Mucosa of gallbladder (tissue), 1 donor: ENCODE measurements around the gene TTC9B. TPM values are rescaled to one million over a fixed set of nuclear protein-coding genes. Genes with fewer than 3 reads are reported as not detected.
"Not testable (repeated sequence)": the region's sequence is repeated elsewhere in the genome, so short reads cannot be mapped to it uniquely, and the experiment has no call there.

Source experiments
- DNase-seq: peaks from one replicate; pipeline ENCODE4 v3.0.0-alpha.2; 2020; ENCODE audit warnings: low spot score
- total RNA-seq: library from RNA; stranded (reverse); gene quantifications from one replicate; pipeline ENCODE4 v1.2.1, GENCODE V29; 2021
- donor health status: DM: no; HTN: no; CAD: no.

The TTC9B gene
- total RNA-seq, 1 donor from 2014 or later: not detected

DNA sequence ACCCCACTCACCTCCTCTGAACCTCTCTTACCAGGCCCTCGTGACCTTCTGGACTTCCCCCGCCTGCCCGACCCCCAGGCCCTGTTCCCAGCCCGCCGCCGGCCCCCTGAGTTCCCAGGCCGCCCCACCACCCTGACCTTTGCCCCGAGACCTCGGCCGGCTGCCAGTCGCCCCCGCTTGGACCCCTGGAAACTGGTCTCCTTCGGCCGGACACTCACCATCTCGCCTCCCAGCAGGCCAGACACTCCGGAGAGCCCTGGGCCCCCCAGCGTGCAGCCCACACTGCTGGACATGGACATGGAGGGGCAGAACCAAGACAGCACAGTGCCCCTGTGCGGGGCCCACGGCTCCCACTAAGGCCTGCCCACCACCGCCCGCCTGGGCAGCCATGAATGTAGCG lies 3.2 kb downstream of the TTC9B start:
- DNase-seq: no peak

DNA sequence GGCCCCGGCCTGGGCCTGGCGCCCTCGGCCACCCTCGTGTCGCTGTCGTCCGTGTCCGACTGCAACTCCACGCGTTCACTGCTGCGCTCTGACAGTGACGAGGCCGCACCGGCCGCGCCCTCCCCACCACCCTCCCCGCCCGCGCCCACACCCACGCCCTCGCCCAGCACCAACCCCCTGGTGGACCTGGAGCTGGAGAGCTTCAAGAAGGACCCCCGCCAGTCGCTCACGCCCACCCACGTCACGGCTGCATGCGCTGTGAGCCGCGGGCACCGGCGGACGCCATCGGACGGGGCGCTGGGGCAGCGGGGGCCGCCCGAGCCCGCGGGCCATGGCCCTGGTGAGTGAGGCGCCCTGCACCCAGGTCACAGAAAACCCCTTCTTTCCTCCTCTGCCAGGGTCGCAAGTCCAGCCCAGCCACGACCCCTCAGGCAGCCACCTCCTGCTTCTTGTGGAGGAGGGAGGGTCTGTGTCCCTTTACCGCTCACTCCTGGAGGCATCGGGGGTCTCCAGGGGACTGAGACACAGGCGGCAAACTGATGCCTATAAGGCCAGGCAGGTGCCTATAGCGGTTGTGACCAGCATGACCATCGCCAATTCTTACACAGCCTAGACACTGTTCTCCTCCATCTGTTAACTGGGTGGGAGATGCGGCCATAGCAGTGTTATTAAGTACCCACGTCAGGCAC lies 4.2 kb downstream of the TTC9B start:
- no peak for DNase-seq

DNA sequence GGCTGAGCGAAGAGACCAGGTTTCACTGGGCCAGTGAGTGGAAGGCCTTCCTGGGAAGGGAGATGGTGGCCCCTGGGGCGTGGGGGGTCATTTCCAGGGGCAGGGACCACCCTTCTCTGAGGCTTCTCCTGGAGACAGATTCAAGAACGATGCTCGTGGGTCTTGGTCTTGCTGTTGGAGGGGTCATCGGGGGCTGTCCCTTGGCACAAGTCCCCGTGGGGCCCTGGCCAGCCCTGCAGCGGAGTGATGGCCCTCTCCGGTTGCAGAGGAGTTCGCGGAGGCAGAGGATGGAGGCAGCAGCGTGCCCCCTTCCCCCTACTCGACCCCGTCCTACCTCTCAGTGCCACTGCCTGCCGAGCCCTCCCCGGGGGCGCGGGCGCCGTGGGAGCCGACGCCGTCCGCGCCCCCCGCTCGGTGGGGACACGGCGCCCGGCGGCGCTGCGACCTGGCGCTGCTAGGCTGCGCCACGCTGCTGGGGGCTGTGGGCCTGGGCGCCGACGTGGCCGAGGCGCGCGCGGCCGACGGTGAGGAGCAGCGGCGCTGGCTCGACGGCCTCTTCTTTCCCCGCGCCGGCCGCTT lies 4.8 kb downstream of the TTC9B start:
- DNase-seq: no peak

DNA sequence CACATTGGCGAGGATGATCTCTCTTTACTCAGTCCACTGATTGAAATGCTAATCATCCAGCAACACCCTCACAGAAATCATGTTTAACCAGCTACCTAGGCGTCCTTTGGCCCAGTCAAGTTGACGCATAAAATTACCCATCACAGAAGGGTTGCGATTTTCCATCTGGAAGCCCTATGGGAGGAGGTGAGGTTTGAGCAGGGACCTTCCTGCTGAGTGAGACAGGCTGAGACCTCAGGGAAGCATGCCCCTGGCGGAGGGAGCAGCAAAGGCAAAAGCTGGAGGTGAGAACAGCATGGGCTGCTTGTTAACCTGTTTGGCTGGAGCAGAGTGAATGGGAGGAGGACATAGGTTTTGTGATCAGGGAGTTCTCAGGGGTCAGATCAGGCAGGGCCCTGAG lies 7.3 kb downstream of the TTC9B start:
- DNase-seq: no peak

DNA sequence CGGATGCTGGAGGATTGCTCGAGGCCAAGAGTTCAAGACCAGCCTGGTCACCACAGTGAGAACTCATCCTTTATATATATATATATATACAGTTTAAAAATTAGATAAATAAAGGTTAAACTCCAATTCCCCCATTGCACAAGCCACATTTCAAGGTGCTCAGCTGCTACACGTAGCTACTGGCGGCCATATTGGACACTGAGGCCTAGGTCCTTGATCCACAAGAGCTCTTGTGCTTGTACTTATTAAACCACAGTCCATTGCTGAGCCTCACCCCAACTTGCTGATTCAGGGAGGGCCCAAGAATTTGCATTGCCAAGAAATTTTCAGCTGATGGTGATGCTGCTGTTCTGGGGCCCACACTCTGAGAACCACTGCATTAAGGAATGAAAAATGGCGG lies 9.6 kb downstream of the TTC9B start:
- DNase-seq: no peak

DNA sequence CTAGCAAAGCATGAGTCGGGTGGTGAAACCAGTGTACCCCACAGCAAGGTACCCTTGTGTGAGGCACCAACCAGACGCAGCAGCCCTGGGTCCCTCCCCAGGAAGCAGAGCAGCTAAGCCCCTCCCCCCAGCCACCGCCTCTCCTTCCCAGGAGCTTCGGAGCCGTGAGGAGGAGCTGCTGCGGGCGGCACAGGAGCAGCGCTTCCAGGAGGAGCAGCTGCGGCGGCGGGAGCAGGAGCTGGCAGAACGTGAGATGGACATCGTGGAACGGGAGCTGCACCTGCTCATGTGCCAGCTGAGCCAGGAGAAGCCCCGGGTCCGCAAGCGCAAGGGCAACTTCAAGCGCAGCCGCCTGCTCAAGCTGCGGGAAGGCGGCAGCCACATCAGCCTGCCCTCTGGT lies 12.4 kb downstream of the TTC9B start:
- no peak for DNase-seq

DNA sequence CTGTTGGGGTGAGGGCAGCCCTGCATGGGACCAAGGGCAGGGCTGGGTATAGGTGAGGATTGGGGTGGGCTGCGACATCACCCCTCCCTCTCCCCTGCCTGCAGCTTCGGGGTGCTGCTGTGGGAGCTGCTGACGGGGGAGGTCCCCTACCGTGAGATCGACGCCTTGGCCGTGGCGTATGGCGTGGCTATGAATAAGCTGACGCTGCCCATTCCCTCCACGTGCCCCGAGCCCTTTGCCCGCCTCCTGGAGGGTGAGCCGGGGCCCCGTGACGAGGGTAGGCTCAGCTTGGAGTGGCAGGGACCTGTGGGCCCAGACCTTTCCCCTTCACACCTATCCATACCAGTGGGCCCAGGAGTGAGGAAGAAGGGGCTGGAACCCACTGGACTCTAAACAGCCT lies 13.8 kb downstream of the TTC9B start:
- no peak for DNase-seq

DNA sequence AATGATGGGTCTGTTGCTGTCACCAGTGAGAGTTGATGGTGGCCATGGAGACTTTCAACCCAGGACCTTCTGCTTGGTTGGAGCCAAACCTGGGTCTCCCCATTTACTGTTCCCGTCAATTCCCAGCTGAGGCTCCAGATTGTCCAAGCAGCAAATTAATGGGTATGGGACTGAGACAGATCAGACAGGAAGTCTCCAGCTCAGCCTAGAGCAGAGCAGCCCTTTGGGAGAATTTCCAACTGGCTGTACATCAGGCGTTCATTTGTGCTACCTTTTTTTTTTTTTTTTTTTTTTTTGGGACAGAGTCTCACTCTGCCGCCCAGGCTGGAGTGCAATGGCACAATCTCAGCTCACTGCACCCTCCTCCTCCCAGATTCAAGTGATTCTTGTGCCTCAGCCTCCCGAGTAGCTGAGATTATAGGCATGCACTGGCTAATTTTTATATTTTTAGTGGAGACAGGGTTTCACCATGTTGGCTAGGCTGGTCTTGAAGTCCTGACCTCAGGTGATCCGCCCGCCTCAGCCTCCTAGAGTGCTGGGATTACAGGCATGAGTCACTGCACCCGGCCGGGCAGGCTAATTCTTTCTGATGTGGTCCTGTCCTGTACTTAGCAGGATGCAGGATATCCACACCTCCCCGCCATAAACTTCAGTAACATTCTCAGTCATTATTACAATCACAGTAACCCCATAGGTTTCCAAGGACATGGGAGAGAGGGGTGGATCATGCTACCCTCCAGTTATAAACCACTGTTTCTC lies 17.7 kb downstream of the TTC9B start:
- DNase-seq: no peak

DNA sequence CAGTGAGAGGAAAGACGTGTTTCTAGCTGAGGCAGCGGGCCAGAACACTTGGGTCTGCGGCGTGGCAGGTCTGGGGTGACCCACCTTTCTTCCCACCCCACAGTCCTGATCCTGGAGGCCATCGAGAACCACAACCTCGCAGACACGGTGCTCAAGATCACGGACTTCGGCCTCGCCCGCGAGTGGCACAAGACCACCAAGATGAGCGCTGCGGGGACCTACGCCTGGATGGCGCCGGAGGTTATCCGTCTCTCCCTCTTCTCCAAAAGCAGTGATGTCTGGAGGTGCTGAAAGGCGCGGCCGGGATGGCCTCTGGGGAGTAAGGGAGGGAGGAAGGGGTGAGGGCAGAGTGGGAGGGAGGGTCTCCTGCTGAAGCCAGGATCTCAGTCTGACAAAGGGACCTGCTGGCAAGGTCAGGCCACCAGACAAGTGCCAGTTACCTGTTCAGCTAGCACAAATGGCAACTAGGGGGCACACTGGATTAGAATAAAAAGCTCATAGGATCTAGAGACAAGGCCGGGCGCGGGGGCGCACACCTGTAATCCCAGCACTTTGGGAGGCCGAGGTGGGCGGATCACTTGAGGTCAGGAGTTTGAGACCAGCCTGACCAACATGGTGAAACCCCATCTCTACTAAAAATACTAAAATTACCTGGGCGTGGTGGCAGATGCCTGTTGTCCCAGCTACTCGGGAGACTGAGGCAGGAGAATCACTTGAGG lies 19.8 kb downstream of the TTC9B start:
- no peak for DNase-seq

DNA sequence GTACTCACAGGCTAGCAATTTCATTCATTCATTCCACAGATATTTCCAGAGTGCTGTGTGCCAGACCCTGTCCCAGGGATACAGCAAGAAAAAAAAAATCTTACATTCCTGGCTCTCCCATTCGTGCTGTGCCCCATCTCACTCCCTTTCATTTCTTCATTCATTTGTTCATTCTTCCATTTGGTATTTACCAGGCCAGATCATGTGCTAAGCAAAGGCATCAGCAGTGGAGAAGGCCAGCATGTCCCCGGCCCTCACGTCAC lies 24.7 kb downstream of the TTC9B start:
- no peak for DNase-seq

DNA sequence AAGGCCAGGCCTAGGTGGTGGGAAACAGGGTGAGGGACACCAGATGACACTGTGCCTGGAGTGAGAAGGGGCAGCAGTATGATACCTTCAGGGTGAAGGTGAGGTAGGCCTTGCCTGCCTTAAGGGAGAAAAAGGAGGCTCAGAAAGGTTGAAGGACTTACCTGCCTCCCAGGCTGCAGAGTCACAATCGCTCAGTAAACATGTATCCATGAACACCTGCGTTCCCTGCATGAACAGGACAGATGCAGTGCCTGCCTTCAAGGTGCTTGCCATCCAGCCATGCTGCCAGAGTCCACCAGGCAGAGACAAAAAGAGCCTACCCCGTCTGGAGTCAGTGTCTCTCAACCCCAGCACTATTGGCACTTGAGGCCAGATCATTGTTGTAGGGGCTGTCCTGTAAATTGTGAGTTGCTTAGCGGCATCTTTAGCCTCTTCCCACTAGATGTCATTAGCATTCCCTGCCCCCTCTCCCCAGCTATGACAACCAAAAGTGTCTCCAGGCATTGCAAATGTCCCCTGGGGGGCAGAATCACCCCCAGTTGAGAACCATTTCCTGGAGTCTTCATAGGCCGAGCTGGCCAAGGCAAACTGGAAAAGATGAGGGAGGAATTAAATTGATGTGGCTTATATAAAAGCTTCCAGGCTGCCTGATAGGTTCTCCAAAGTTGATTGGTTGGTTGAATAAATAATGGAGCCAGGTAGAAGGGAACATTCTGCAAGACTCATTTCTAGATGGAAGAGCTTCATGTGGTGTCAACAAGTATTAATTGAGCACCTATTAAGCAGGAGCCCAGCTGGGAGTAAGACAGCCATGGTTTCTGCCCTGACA lies 25.2 kb downstream of the TTC9B start:
- no peak for DNase-seq

DNA sequence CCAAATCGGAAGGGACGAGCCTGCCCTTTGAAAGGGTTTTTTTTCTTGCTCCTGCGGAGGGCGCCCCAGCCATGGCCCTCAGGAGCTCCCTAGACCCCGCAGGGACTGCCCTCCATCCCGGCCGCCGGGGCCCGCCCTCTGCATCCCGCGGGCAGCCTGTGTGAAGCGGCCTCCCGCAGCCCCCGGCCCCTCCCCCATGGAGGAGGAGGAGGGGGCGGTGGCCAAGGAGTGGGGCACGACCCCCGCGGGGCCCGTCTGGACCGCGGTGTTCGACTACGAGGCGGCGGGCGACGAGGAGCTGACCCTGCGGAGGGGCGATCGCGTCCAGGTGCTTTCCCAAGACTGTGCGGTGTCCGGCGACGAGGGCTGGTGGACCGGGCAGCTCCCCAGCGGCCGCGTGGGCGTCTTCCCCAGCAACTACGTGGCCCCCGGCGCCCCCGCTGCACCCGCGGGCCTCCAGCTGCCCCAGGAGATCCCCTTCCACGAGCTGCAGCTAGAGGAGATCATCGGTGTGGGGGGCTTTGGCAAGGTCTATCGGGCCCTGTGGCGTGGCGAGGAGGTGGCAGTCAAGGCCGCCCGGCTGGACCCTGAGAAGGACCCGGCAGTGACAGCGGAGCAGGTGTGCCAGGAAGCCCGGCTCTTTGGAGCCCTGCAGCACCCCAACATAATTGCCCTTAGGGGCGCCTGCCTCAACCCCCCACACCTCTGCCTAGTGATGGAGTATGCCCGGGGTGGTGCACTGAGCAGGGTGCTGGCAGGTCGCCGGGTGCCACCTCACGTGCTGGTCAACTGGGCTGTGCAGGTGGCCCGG lies 26.1 kb downstream of the TTC9B start:
- no peak for DNase-seq

DNA sequence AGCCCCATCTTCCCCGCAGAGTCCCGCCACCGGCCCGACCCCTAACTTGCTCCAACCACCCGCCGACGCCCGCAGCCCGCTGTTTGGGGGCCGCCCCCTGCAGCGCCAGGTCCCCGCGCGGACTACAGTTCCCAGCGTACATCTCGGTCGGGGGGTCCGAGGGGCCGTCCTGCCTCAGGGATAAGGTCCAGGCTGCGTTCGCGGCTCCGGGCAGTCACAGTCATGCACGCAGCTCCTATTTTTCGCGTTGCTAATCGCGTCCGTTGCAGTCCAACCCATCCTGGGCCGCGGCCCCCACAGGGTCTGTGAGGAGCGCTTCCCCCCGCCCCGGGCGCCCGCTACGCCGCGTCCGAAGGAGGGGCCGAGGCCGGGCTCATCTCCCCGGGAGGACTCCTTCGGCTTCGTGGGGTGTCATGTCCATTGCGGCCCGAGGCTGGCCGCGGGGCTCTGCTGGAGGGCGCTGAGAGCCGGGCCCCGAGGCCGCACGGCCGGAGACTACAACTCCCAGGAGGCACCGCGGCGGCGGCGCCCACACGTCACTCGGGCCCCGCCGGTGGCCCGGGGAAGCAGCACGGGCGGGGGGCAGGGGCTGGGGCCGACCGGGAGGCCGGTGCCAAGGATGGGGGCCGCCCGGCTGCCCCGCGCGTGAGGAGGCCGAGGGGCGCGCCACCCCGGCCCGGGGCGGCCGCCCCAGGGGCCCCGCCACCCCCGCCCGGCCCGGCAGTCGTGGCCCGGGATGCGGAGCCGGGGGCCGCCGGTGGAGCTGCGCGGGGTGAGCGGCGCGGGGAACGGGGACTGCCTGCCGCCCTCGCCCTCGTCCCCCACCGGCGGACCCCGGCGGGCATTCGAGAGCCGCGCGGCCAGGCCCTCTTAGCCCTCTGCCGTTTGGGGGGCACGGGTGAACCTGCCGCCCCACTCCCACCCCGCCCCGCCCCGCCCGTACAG lies 27.0 kb downstream of the TTC9B start, which contains the start of gene MAP3K10:
TSS of gene MAP3K10 (plus strand) at position 536 of the 945 bp plus-strand sequence. CDS start 606 bp downstream, outside the sequence.
- peak; percentile 67 for DNase-seq

DNA sequence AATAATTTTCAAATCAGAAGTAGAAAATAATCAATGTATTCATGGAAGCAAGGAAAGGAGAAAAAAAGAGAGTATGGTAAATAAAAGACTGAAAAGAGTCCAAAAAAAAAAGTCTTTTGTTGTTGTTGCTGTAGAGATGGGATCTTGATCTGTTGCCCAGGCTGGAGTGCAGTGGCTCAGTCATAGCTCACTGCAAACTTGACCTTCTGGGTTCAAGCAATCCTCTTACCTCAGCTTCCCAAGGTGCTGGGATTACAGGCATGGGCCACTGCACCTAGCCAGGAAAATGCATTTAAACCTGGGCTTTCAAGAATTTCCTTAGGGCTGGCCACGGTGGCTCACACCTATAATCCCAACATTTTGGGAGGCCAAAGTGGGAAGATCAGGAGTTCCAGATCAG lies 33.9 kb downstream of the TTC9B start:
- no peak for DNase-seq

DNA sequence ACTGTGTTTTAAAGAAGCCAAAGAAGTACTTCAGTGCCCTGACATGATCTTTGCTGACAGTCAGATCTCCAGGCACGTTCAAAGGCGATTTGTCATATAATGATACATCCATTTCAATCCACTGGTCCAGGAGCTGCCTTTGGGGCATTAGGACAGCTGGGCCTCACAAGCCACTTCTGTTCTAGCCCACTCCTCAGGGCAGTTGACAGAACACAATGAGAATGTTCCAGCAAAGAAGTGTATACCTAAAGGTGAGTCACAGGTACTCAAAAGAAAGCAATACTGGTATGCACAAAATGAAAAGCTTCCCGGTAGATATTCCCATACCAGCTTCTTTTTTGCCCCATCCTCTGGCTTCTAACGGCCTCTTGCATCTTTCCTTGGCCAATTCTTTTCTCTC lies 39.4 kb downstream of the TTC9B start:
- no peak for DNase-seq

DNA sequence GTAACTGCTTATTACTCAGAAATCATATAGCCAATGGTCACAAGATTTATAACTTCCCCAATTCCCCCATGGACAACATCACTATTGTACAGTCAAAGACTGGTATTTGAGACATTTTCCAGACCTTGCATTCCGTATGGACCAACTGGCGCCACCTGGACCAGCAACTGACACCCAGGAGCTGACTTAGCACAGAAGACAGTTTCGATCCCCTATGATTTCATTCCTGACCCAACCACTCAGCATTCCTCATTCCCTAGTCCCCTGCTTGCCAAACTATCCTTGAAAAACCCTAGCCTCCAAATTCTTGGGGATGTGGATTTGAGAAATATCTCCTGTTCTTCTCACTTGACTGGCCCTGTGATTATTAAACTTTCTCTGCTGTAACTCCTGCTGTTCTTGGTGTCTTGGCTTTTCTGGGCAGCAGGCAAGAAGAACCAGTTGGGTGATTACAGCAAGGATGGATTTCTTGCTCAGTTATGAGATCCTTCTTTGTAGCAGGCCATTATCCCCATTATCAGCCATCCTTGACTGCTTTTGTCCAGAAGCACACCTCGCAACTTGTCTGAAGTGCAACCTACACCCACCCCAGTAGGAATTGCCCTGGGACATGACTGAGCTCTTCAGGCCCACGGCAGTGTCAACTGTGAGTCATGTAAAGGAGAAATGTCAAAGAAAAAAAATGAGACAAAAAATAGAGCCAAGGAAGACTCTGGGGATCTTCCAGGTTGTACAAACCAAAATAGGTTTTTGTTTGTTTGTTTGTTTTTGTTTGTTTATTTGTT lies 40.7 kb downstream of the TTC9B start:
- no peak for DNase-seq

DNA sequence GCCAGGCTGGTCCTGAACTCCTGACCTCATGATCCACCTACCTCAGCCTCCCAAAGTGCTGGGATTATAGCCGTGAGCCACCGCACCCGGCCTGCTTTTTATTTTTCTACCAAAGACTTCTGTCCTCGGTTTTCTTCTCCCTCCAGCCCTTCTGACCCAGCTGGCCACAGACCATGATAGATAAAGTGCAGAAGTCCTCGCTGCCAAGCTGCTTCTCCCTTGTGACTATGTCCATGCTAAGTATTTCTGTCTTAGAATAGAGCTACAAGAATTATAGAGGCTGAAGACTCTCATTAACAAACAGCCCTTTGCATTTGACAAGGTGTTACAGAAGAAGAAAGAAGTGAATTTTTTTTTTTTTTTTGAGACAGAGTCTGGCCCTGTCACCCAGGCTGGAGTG lies 42.4 kb downstream of the TTC9B start:
- no peak for DNase-seq

DNA sequence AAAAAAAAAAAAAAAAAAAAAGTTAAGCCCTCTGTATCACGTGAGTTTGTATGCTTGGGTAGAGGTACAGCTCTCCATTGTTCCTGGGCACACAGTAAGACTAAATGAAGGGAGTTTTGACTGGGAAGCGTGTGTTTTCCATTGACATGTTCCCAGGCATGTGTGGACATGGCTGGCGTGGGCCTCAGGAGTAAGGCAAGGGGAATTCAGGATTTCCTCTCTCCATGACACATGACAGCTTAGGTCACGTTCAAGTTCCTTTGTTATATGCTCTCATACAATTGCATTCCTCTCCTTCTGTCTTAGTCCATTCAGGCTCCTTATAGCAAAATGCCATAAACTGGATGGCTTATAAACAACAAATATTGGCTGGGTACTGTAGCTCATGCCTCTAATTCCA lies 44.1 kb downstream of the TTC9B start:
- no peak for DNase-seq

DNA sequence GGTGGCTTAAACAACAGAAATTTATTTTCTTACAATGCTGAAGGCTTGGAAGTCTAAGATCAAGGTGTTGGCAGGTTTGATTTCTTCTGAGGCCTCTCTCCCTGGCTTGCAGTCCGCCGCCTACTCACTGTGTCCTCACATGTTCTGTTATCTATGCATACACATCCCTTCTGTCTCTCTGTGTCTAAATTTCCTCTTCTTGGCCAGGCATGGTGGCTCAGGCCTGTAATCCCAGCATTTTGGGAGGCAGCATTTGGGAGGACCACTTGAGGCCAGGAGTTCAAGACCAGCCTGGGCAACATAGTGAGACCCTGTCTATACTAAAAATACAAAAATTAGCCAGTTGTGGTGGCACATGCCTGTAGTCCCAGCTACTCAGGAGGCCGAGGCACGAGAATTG lies 46.9 kb downstream of the TTC9B start:
- not testable (repeated sequence) for DNase-seq
